Astrocyte of the spinal cord (primary cell): Measurements from ENCODE around the gene APBB2.
A peak's percentile ranks its signal among the peaks of the same experiment; 100 is the strongest.

Experiments used
- DNase-seq: peaks from one replicate; pipeline ENCODE4 v3.0.0; 2011; ENCODE audit warnings: low read depth, low spot score
- H3K4me3 ChIP-seq: 2 replicates; pipeline ENCODE4 v1.5.1; 2011; ENCODE audit warnings: low read depth, mild to moderate bottlenecking, low read length, moderate library complexity
- in situ Hi-C: cut with HindIII; loops from 2 replicates; pipeline ENCODE4 v1.10.0; 2017; ENCODE audit warnings: low sequenced_read_pairs
- TF ChIP-seq, protein P1 (sequence below): IDR thresholded peaks from 2 replicates; pipeline ENCODE4 v1.5.1; 2012; ENCODE audit warnings: low read depth, mild to moderate bottlenecking, low read length, inconsistent platforms

Gene APBB2

DNA sequence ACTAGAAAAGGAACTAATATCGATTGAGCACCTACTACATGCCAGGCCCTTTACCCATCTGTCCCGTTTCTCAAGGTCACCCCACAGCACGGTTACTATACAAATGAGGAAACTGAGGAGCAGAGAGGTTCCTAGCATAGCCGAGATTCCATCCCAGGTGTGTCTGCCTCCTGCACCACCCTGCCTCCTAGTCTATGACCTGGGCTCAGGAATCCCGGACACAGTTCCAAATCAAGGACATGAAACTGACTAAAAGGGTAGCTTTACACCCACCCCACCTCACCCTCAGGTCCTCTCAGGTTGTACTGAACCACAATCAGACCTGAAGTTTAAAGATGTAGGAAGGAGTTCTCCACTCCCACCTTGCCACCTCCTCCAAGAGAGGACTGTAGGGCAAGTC lies 55.6 kb downstream of the APBB2 start:
- no peak for DNase-seq
- H3K4me3 ChIP-seq, result no peak overlapping the region
- in situ Hi-C loops, result no loop called here
- TF ChIP-seq, protein P1, sequence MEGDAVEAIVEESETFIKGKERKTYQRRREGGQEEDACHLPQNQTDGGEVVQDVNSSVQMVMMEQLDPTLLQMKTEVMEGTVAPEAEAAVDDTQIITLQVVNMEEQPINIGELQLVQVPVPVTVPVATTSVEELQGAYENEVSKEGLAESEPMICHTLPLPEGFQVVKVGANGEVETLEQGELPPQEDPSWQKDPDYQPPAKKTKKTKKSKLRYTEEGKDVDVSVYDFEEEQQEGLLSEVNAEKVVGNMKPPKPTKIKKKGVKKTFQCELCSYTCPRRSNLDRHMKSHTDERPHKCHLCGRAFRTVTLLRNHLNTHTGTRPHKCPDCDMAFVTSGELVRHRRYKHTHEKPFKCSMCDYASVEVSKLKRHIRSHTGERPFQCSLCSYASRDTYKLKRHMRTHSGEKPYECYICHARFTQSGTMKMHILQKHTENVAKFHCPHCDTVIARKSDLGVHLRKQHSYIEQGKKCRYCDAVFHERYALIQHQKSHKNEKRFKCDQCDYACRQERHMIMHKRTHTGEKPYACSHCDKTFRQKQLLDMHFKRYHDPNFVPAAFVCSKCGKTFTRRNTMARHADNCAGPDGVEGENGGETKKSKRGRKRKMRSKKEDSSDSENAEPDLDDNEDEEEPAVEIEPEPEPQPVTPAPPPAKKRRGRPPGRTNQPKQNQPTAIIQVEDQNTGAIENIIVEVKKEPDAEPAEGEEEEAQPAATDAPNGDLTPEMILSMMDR, result no peak

DNA sequence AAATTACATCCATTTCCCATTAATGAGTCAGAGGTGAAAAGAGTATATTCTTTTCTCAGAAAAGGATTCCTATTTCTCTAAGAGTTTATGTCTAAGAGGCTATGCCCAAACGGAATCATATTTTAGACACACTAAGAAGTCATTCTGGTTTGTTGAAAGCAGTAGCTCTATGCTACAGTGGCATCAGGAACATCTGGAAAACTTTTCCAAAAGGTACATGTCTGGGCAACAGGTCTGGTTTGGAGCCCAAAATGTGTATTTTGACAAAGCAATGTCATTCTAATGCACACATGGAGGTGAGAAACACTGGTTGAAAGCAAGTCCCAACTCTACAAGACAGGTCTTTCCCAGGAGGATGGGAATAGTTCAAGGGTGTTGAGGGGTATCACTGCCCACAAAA lies 56.1 kb downstream of the APBB2 start:
- TF ChIP-seq, protein P1, result no peak
- in situ Hi-C loops, result no loop called here
- DNase-seq, result no peak
- H3K4me3 ChIP-seq, result no peak overlapping the region

DNA sequence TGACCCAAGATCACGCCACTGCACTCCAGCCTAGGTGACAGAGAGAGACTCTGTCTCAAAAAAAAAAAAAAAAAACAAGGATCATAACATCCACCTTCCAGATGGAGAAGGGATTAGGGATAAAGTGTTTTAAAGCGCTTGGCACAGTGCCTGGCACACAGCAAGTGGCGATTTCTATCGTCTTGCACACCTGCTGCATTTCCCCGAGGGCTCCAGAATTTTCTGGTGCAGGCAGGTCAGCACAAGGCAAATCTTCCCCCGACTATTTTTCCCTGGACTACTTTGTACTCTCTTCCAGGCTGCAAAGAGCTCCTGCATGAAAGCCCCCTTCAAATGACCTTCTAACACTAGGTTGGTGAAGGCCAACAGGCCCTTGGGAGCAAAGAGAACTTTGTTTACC lies 57.3 kb downstream of the APBB2 start:
- TF ChIP-seq, protein P1, result no peak
- in situ Hi-C loops, result no loop called here
- DNase-seq, result no peak
- H3K4me3 ChIP-seq, result no peak overlapping the region

DNA sequence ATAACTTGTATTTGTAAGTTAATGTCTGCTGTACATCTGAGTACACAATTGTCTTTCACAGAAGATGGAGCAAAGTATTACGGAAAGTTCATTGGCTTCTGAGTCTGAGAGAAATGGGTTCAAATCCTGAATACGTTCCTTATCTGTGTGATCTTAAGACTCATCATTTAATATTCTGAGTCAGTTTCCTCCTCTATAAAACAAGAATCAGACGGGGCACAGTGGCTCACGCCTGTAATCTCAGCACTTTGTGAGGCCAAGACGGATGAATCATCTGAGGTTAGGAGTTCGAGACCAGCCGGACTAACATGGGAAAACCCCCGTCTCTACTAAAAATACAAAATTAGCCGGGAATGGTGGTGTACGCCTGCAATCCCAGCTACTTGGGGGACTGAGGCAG lies 57.8 kb downstream of the APBB2 start:
- in situ Hi-C loops, result no loop called here

DNA sequence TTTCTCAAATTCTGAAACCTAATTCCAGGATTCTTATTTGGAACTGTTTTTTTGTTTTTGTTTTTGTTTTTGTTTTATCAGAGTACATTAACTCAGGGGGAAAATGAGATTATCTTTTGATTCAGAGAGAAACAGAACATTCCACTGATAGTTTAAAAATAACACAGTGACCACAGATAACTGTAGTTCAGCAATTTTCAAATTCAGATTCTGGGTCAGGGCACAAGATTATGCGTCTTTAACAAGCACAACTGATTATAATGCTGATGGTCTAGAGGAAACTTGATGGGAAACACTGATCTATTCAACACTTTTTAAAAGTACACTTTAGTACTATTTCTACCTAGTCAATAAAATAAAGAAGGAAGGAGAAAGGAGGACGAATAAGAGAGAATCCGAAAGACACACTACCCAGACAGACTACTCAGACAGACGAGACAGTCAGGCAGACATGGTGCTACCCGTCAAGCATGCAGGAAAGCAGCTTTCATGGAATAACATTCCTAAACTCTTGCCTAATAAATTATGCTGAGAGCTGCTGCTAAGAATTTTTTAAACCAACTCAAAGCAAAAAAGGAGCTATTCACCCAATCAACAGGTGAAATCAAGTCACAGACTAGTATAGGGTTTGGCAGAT lies 59.0 kb downstream of the APBB2 start:
- DNase-seq, result peak; percentile 81
- TF ChIP-seq, protein P1, result no peak
- H3K4me3 ChIP-seq, result no peak overlapping the region
- in situ Hi-C loops, result no loop called here

More for the DNA sequence above, 57.8 kb downstream of the APBB2 start:
- TF ChIP-seq, protein P1, result no peak
- H3K4me3 ChIP-seq, result no peak overlapping the region
- peak; percentile 65 for DNase-seq

DNA sequence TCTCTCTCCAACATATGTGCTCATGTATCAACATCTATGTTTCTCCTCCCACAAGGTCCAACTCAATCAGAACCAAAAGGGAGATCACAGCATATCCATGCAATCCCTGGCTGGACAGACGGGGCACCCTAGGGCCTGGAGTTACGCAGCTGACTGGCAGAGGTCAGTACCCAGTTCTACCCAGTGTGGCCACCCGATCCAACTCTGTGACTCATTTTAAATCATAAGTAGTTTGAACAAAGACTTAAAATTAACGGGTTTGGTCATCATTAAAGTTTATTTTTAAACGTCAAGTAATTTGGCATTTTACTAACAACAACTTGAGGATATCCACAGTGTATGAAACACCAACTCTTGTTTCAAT lies 59.5 kb downstream of the APBB2 start:
- in situ Hi-C loops, result no loop called here
- peak; percentile 40 for DNase-seq
- no peak overlapping the region for H3K4me3 ChIP-seq
- TF ChIP-seq, protein P1, result no peak
